IMR-90 (cell line): ENCODE results near the gene CTPS2.

Source experiments
- MAFK ChIP-seq: IDR thresholded peaks from 2 replicates; pipeline ENCODE4 v1.6.1; 2012; ENCODE audit warnings: low read depth, low read length, improper control_type of control experiment
- POLR2A ChIP-seq: IDR thresholded peaks from 2 replicates; pipeline ENCODE4 v1.6.1; 2012; ENCODE audit warnings: mild to moderate bottlenecking, low read depth, low read length
- RCOR1 ChIP-seq: IDR thresholded peaks from 2 replicates; pipeline ENCODE4 v1.6.1; 2012; ENCODE audit warnings: mild to moderate bottlenecking, low read length, improper control_type of control experiment; ENCODE audit not compliant: insufficient replicate concordance
- TF ChIP-seq, protein P1 (sequence below): conservative IDR thresholded peaks from 2 replicates; pipeline ENCODE4 v1.5.1; 2012; ENCODE audit warnings: mild to moderate bottlenecking, low read depth, low read length, improper control_type of control experiment
- TF ChIP-seq, protein P2 (sequence below): fragments of 150-350 bp; IDR thresholded peaks from 2 replicates; pipeline ENCODE4 v1.6.1; 2016; ENCODE audit warnings: low read depth, mild to moderate bottlenecking, low read length, moderate library complexity, borderline replicate concordance

DNA sequence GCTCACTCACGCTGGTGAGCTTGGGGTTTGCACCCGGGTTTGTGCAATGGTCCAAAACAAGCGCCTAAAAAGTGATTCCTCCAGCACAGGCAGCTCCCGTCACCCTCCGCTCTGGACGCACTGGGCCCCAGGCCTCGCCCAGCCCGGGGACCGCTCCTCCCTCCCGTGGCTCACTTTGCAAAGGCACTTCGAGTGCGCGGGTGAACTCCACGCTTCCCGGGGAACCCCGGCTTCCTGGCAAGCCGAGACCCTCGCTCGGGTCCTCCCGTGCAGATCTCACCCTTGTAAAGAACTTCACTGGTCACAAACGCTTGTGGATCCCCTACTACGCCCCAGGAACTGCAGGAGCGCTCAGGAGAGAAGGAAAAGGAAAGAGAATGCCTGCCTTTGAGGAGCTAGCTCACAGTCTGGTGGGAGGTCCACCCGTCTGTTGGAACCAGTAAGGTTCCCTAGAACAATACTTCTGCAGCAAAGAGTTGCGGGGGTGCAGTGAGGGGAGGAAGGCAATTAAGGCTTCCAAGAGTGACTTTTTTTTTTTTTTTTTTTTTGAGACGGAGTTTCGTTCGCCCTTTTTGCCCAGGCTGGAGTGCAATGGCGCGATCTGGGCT is at the start of gene CTPS2:
- TF ChIP-seq, protein P1, sequence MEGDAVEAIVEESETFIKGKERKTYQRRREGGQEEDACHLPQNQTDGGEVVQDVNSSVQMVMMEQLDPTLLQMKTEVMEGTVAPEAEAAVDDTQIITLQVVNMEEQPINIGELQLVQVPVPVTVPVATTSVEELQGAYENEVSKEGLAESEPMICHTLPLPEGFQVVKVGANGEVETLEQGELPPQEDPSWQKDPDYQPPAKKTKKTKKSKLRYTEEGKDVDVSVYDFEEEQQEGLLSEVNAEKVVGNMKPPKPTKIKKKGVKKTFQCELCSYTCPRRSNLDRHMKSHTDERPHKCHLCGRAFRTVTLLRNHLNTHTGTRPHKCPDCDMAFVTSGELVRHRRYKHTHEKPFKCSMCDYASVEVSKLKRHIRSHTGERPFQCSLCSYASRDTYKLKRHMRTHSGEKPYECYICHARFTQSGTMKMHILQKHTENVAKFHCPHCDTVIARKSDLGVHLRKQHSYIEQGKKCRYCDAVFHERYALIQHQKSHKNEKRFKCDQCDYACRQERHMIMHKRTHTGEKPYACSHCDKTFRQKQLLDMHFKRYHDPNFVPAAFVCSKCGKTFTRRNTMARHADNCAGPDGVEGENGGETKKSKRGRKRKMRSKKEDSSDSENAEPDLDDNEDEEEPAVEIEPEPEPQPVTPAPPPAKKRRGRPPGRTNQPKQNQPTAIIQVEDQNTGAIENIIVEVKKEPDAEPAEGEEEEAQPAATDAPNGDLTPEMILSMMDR, result no peak
- TF ChIP-seq MAFK (no peak), POLR2A (no peak), RCOR1 (no peak)
- TF ChIP-seq, protein P2, sequence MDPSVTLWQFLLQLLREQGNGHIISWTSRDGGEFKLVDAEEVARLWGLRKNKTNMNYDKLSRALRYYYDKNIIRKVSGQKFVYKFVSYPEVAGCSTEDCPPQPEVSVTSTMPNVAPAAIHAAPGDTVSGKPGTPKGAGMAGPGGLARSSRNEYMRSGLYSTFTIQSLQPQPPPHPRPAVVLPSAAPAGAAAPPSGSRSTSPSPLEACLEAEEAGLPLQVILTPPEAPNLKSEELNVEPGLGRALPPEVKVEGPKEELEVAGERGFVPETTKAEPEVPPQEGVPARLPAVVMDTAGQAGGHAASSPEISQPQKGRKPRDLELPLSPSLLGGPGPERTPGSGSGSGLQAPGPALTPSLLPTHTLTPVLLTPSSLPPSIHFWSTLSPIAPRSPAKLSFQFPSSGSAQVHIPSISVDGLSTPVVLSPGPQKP, result no peak
